ENCODE data around the gene FAM240A.

DNA sequence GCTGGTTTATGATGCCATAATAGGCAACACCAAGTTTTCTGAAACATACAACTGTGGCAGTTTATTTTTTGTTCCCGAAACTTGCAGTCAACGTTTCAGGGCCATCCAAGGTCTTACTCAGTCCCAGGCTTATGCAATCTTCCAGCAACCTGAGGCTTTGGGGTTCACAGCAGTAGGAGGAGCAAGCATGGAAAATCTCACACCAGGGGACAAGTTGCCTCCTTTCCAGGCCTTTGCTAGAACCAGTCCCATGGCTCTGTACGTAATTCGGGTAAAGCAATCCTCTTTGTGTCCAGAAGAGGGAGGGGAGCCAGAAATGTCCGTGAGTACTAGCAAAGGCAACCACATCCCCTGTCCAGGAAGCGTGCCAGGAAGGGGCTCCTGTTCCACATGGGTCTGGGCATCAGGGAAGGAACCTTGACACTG, 4.7 kb upstream of the FAM240A start:
- TF ChIP-seq, protein P1, sequence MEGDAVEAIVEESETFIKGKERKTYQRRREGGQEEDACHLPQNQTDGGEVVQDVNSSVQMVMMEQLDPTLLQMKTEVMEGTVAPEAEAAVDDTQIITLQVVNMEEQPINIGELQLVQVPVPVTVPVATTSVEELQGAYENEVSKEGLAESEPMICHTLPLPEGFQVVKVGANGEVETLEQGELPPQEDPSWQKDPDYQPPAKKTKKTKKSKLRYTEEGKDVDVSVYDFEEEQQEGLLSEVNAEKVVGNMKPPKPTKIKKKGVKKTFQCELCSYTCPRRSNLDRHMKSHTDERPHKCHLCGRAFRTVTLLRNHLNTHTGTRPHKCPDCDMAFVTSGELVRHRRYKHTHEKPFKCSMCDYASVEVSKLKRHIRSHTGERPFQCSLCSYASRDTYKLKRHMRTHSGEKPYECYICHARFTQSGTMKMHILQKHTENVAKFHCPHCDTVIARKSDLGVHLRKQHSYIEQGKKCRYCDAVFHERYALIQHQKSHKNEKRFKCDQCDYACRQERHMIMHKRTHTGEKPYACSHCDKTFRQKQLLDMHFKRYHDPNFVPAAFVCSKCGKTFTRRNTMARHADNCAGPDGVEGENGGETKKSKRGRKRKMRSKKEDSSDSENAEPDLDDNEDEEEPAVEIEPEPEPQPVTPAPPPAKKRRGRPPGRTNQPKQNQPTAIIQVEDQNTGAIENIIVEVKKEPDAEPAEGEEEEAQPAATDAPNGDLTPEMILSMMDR (IDR thresholded peaks at IDR 0.05): no peak
- no peak for TF ChIP-seq POLR2A (IDR thresholded peaks at IDR 0.05)
